GM23338 (cell line): ENCODE results near the gene HSD11B2. TPM values are rescaled to one million over a fixed set of nuclear protein-coding genes. Genes with fewer than 3 reads are reported as not detected.

ENCODE experiments used
- ATAC-seq: fragments of 200-7000 bp; cut with Tn5 transposase; 3 replicates; pipeline ENCODE4 v1.9.1; 2020
- DNase-seq: peaks from one replicate; pipeline ENCODE4 v3.0.0-alpha.2; 2015; ENCODE audit warnings: low spot score
- H2AFZ ChIP-seq: fragments of 200-600 bp; sonication (generic); 2 replicates; pipeline ENCODE4 v1.8.0; 2016; ENCODE audit warnings: antibody characterized with exemption, mild to moderate bottlenecking, moderate library complexity
- H3F3A ChIP-seq: fragments of 200-600 bp; sonication (generic); replicated peaks from 2 replicates; pipeline ENCODE4 v1.8.0; 2017; ENCODE audit warnings: antibody characterized with exemption, mixed run types, low read depth
- H3K27ac ChIP-seq: fragments of 200-600 bp; sonication (generic); 2 replicates; pipeline ENCODE4 v1.6.1; 2016; ENCODE audit warnings: low read depth
- H3K27me3 ChIP-seq: fragments of 200-600 bp; sonication (generic); 2 replicates; pipeline ENCODE4 v1.8.0; 2016; ENCODE audit warnings: mild to moderate bottlenecking, mixed run types, moderate library complexity; ENCODE audit not compliant: insufficient read depth
- H3K36me3 ChIP-seq: fragments of 200-600 bp; sonication (generic); 2 replicates; pipeline ENCODE4 v1.8.0; 2016; ENCODE audit warnings: mild to moderate bottlenecking; ENCODE audit not compliant: insufficient read depth
- H3K4me1 ChIP-seq: fragments of 200-600 bp; sonication (generic); 2 replicates; pipeline ENCODE4 v1.8.0; 2016; ENCODE audit warnings: mild to moderate bottlenecking, moderate library complexity; ENCODE audit not compliant: insufficient read depth
- H3K4me2 ChIP-seq: fragments of 200-600 bp; sonication (generic); 2 replicates; pipeline ENCODE4 v1.7.1; 2017; ENCODE audit warnings: mixed run types
- H3K4me3 ChIP-seq: fragments of 200-600 bp; sonication (generic); 2 replicates; pipeline ENCODE4 v1.6.1; 2016; ENCODE audit warnings: mixed run types
- H3K79me2 ChIP-seq: fragments of 200-600 bp; sonication (generic); replicated peaks from 2 replicates; pipeline ENCODE4 v1.8.0; 2017; ENCODE audit warnings: mild to moderate bottlenecking; ENCODE audit not compliant: insufficient read depth
- H3K9me2 ChIP-seq: fragments of 200-600 bp; sonication (generic); 2 replicates; pipeline ENCODE4 v1.8.0; 2017; ENCODE audit not compliant: insufficient read depth
- H4K20me1 ChIP-seq: fragments of 200-600 bp; sonication (generic); replicated peaks from 2 replicates; pipeline ENCODE4 v1.8.0; 2017; ENCODE audit warnings: mild to moderate bottlenecking; ENCODE audit not compliant: insufficient read depth
- H3K27ac Mint-ChIP-seq: 2 replicates; pipeline ENCODE4 v1.8.0; 2020; ENCODE audit warnings: inconsistent platforms, mild to moderate bottlenecking, moderate library complexity, mixed read lengths
- H3K27me3 Mint-ChIP-seq: 3 replicates; pipeline ENCODE4 v1.8.0; 2022; ENCODE audit warnings: low read depth, mild to moderate bottlenecking, moderate library complexity, mixed read lengths, inconsistent platforms; ENCODE audit not compliant: insufficient read depth, poor library complexity
- H3K36me3 Mint-ChIP-seq: 3 replicates; pipeline ENCODE4 v1.8.0; 2021; ENCODE audit warnings: low read depth, mild to moderate bottlenecking, inconsistent platforms, moderate library complexity, mixed read lengths
- H3K4me1 Mint-ChIP-seq: 3 replicates; pipeline ENCODE4 v1.8.0; 2020; ENCODE audit warnings: mild to moderate bottlenecking, inconsistent platforms, mixed read lengths
- H3K4me3 Mint-ChIP-seq: 3 replicates; pipeline ENCODE4 v1.8.0; 2021; ENCODE audit warnings: moderate library complexity, mild to moderate bottlenecking, inconsistent platforms, mixed read lengths
- H3K9me3 Mint-ChIP-seq: 3 replicates; pipeline ENCODE4 v1.8.0; 2020; ENCODE audit warnings: moderate library complexity, mild to moderate bottlenecking, inconsistent platforms, mixed read lengths
- CREB1 ChIP-seq: fragments of 250-450 bp; sonication (Bioruptor Pico); IDR thresholded peaks from 2 replicates; pipeline ENCODE4 v1.5.0; 2020; ENCODE audit warnings: low read depth, mild to moderate bottlenecking, moderate library complexity
- CTCF ChIP-seq, 2 experiments: fragments of 200-600 bp in 1 of 2; sonication (generic) in 1 of 2; conservative IDR thresholded peaks; 2 replicates each; pipeline versions ENCODE4 v1.5.1 to v1.6.1; 2016 to 2017; ENCODE audit warnings: antibody characterized with exemption in 2 of 2, low read depth in 2 of 2, mild to moderate bottlenecking in 2 of 2, moderate library complexity in 1 of 2
- EZH2 ChIP-seq: fragments of 200-600 bp; sonication (generic); IDR thresholded peaks from one replicate; pipeline ENCODE4 v1.8.0; 2017; ENCODE audit warnings: antibody characterized with exemption, mild to moderate bottlenecking, low read depth; ENCODE audit not compliant: unreplicated experiment
- EZH2phosphoT487 ChIP-seq: fragments of 200-600 bp; sonication (generic); IDR thresholded peaks from one replicate; pipeline ENCODE4 v1.8.1; 2018; ENCODE audit warnings: antibody characterized with exemption; ENCODE audit not compliant: unreplicated experiment
- POLR2AphosphoS5 ChIP-seq: IDR thresholded peaks from 2 replicates; pipeline ENCODE4 v1.6.1; 2016; ENCODE audit warnings: antibody characterized with exemption, low read depth
- REST ChIP-seq: IDR thresholded peaks from one replicate; pipeline ENCODE4 v1.6.1; 2018; ENCODE audit warnings: antibody characterized with exemption; ENCODE audit not compliant: unreplicated experiment
- STAT1 ChIP-seq: IDR thresholded peaks from one replicate; pipeline ENCODE4 v1.6.1; 2016; ENCODE audit warnings: antibody characterized with exemption; ENCODE audit not compliant: unreplicated experiment
- ZNF114 ChIP-seq: fragments of 250-450 bp; sonication (Bioruptor Pico); IDR thresholded peaks from 2 replicates; pipeline ENCODE4 v1.5.0; 2020; ENCODE audit warnings: mild to moderate bottlenecking, moderate library complexity
- ZNF331 ChIP-seq: fragments of 250-450 bp; sonication (Bioruptor Pico); IDR thresholded peaks from 2 replicates; pipeline ENCODE4 v1.5.0; 2020; ENCODE audit warnings: low read depth, mild to moderate bottlenecking, moderate library complexity
- ZNF462 ChIP-seq: fragments of 250-450 bp; sonication (Bioruptor Pico); IDR thresholded peaks from 2 replicates; pipeline ENCODE4 v1.5.0; 2020; ENCODE audit warnings: mild to moderate bottlenecking, moderate library complexity
- polyA plus RNA-seq: library from polyadenylated mRNA; unstranded; fragments of >200 nt; fragmentation: Nextera tagmentation; extraction: Ambion mirVana; gene quantifications from 2 replicates; pipeline ENCODE4 v1.2.1, GENCODE V29; 2016
- total RNA-seq: library from RNA; depleted of rRNA; stranded (reverse); fragments of >200 nt; shearing (Covaris generic); gene quantifications from 2 replicates; pipeline ENCODE4 v1.2.3, GENCODE V29; 2014

Gene HSD11B2
- total and polyA plus RNA-seq, 2 experiments from 2014 or later = 14.8 to 23.0 TPM

GRCh38 chr16:67477960-67478554 lies 47.1 kb downstream of the HSD11B2 start:
- Mint-ChIP-seq H3K4me1 (peaks cover 5% of the 10 kb centered on the region; the same call in 2 of the 3 replicates), H3K36me3 (no peaks in the 10 kb centered on the region), H3K4me3 (no peak overlapping the region), H3K9me3 (no peaks in the 10 kb centered on the region), H3K27me3 (peaks cover 7% of the 10 kb centered on the region), H3K27ac (no peak overlapping the region)
- Histone ChIP-seq H3K79me2 (peaks cover 45% of the 10 kb centered on the region), H2AFZ (no peak overlapping the region), H3K9me2 (no peaks in the 10 kb centered on the region), H3K27me3 (0 out of 2 replicates have a peak, but pooled peaks cover 3% of the 10 kb centered on the region), H3K4me2 (no peak overlapping the region), H3K36me3 (no peaks in the 10 kb centered on the region), H3K4me1 (peaks cover 7% of the 10 kb centered on the region), H4K20me1 (peaks cover 7% of the 10 kb centered on the region), H3K27ac (no peak overlapping the region), H3K4me3 (no peak overlapping the region), H3F3A (0 out of 2 replicates have a peak, but pooled peaks cover 6% of the 10 kb centered on the region)
- TF ChIP-seq CREB1 (CRISPR knock-in tag) (no peak), REST (no peak), STAT1 (no peak), EZH2 (no peak), CTCF (conservative IDR thresholded peaks at IDR 0.05; ENCODE audit: low read depth in 2 of 2) (no peak), ZNF331 (CRISPR knock-in tag) (no peak), POLR2AphosphoS5 (no peak), ZNF462 (CRISPR knock-in tag) (no peak), EZH2phosphoT487 (no peak), ZNF114 (no peak)
- DNase-seq (no peak), ATAC-seq (no peak)
